Duodenal mucosa (tissue), 2 donors: ENCODE results near the gene COMTD1.
"Not testable (repeated sequence)": the region's sequence is repeated elsewhere in the genome, so short reads cannot be mapped to it uniquely, and the experiment has no call there.

Experiments
- H3K27ac ChIP-seq: one replicate; pipeline ENCODE4 v1.7.0; 2013; ENCODE audit warnings: low read depth, low read length
- H3K27me3 ChIP-seq, 2 donors: one replicate each; pipeline ENCODE4 v1.7.0; 2013; ENCODE audit warnings: low read length in 2 of 2, control low read depth in 1 of 2; ENCODE audit not compliant: insufficient read depth in 2 of 2, control insufficient read depth in 1 of 2
- H3K36me3 ChIP-seq, 2 donors: one replicate each; pipeline ENCODE4 v1.7.0; 2013; ENCODE audit warnings: low read length in 2 of 2, control low read depth in 1 of 2; ENCODE audit not compliant: insufficient read depth in 2 of 2, control insufficient read depth in 1 of 2
- H3K4me1 ChIP-seq, 2 donors: one replicate each; pipeline ENCODE4 v1.7.0; 2013; ENCODE audit warnings: low read length in 2 of 2, control low read depth in 1 of 2; ENCODE audit not compliant: insufficient read depth in 2 of 2, control insufficient read depth in 1 of 2
- H3K4me3 ChIP-seq, 2 donors: one replicate each; pipeline ENCODE4 v1.7.0; 2013; ENCODE audit warnings: low read length in 2 of 2, low read depth in 1 of 2
- H3K9ac ChIP-seq, 2 donors: one replicate each; pipeline ENCODE4 v1.7.0; 2013; ENCODE audit warnings: low read length in 2 of 2, low read depth in 1 of 2
- H3K9me3 ChIP-seq, 2 donors: one replicate each; pipeline ENCODE4 v1.7.0; 2013; ENCODE audit warnings: low read length in 2 of 2, control low read depth in 1 of 2; ENCODE audit not compliant: control insufficient read depth in 1 of 2

Gene COMTD1

DNA sequence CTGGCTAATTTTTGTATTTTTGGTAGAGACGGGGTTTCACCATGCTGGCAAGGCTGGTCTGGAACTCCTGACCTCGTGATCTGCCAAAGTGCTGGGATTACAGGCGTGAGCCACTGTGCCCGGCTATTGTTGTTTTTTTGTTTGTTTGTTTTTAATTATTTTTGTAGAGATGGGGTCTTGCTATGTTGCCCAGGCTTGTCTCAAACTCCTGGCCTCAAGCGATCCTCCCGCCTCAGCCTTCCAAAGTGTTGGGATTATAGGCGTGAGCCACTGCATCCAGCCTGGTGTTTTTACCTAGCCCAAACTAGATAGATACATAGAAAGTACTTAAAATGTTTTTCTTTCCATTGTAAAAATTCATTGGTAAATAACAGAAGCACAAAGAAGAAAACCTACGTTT is 14.3 kb downstream of the COMTD1 start:
- Histone ChIP-seq H3K4me1 (peaks cover 23 to 29% of the 10 kb centered on the region in 2 donors), H3K36me3 (peaks cover 42 to 93% of the 10 kb centered on the region in 2 donors)
- not testable (repeated sequence) for H3K27ac ChIP-seq, H3K9me3 ChIP-seq, H3K9ac ChIP-seq, H3K27me3 ChIP-seq, H3K4me3 ChIP-seq

GRCh38 chr10:75220274-75220673 is 15.5 kb downstream of the COMTD1 start:
- Histone ChIP-seq H3K9me3 (no peaks in the 10 kb centered on the region), H3K4me3 (no peak overlapping the region), H3K27me3 (no peaks in the 10 kb centered on the region), H3K9ac (no peak overlapping the region), H3K36me3 (peaks cover 44 to 94% of the 10 kb centered on the region in 2 donors), H3K4me1 (peaks cover 14 to 19% of the 10 kb centered on the region in 2 donors), H3K27ac (no peak overlapping the region)

- peaks cover 11 to 16% of the 10 kb centered on the region in 2 donors for H3K4me1 ChIP-seq
- no peaks in the 10 kb centered on the region for H3K9me3 ChIP-seq
- H3K9ac ChIP-seq, result peak overlapping the region in 1 of 2 donors; percentile 93
- peak overlapping the region; percentile 89 to 93 for H3K4me3 ChIP-seq
- no peaks in the 10 kb centered on the region for H3K27me3 ChIP-seq
- H3K27ac ChIP-seq, result no peak overlapping the region
- H3K36me3 ChIP-seq, result peaks cover 3 to 40% of the 10 kb centered on the region in 2 donors
Observed at GRCh38 chr10:75212343-75212742, 23.4 kb downstream of the COMTD1 start.

DNA sequence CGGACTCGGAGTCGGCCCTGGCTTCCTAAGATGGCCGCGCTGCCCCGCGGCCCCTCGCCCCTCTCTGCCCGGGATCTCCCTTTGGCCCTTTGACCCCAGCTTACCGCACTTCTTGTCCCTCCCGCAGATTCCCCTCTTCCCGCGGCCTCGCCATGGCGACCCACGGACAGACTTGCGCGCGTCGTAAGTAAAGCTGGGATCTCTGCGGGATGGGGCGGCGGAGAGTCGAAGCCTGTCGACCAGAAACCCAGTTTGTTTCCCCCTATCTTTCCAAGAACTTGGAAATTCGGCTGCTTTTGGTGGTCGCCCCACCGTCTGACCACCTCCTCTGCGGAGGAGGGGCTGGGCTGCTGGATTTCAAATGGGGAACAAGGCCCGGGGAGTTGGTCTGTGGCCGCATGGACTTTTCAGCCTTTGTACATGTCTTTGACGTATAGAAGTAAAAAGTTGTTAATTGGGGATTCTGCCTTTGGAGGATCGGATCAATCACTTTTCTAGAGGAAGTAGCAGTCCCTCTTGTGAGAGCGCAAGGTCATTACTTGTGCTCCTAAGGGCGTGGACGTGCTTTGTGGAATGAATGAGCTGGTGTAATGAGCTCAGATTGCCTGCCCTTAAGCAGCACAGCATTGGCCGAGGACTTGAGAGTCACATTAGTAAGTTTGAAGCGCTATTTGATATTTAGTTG is 24.6 kb downstream of the COMTD1 start:
- Histone ChIP-seq H3K4me1 (peaks cover 11 to 16% of the 10 kb centered on the region in 2 donors), H3K9ac (peak overlapping the region; percentile 93 to 97), H3K9me3 (no peaks in the 10 kb centered on the region), H3K27me3 (no peaks in the 10 kb centered on the region), H3K27ac (peak overlapping the region; percentile 99), H3K36me3 (peaks cover 3 to 28% of the 10 kb centered on the region in 2 donors), H3K4me3 (peak overlapping the region; percentile 89 to 93)

DNA sequence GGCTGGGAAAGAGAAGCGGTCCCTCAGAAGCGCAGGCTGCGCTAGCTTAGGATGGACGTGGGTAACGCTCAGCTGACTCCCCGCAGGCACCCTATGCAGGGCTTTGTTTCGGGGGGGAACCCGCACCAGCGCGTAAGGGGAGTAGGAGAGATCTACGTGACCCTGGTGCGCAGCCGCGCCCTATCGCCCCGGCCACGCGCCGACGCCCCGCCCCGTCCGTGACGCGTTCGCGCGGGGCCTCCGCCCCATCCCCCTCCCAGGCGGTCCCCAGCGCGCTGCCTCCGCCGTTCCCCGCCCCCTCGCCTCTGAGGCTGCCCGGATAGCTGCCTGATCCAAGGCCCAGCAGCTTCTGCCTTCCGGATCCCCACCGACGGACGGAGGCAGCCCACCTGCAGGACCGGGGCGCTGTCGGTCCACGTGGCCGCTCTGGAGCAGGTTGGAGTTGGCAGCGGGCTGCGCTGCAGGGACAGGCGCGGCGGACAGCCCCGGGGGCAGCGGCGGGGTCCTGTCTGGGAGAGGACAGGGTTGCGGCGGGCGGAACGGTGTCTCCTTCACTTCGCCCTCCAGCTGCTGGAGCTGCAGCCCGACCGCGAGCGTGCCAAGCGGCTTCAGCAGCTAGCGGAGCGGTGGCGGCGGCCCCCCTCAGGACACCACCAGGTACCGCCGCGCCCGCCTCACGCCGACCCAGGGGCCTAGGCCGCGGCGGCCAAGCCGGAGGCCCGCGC is 25.3 kb downstream of the COMTD1 start, which contains the start of gene VDAC2:
Gene VDAC2, plus strand, starts transcription at position 515 of the 725 bp plus-strand sequence. CDS start 363 bp downstream, outside the sequence.
- no peaks in the 10 kb centered on the region for H3K9me3 ChIP-seq
- peak within 1 kb of the TSS; percentile 89 to 93 for H3K4me3 ChIP-seq
- peaks cover 0 to 21% of the 10 kb centered on the region in 2 donors for H3K36me3 ChIP-seq
- H3K27ac ChIP-seq, result peak within 1 kb of the TSS; percentile 99
- peaks cover 11 to 16% of the 10 kb centered on the region in 2 donors for H3K4me1 ChIP-seq
- H3K9ac ChIP-seq, result peak within 1 kb of the TSS; percentile 93 to 97
- H3K27me3 ChIP-seq, result no peaks in the 10 kb centered on the region

DNA sequence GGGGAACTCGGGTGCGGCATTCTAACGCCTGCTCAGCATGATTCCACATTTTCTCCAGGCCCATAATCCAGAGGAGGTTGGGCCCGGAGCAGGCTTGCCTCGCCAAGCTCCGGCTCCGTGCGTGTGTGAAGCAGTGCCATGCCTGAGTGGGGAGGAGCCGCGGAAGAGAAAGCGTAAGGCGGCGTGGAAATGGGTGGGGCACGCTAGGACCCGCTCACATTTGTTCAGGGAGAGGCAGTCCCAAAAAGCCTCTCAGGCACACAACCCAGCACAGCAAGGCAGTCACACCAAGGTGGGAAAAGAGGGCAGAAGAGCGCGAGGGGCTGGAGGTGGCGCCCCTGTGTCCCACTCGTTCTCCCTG is 25.9 kb downstream of the COMTD1 start:
- H3K9me3 ChIP-seq, result no peaks in the 10 kb centered on the region
- peak overlapping the region; percentile 89 to 93 for H3K4me3 ChIP-seq
- H3K4me1 ChIP-seq, result peaks cover 11 to 16% of the 10 kb centered on the region in 2 donors
- peak overlapping the region; percentile 99 for H3K27ac ChIP-seq
- H3K27me3 ChIP-seq, result no peaks in the 10 kb centered on the region
- H3K36me3 ChIP-seq, result peaks cover 0 to 21% of the 10 kb centered on the region in 2 donors
- H3K9ac ChIP-seq, result peak overlapping the region; percentile 92 to 93

DNA sequence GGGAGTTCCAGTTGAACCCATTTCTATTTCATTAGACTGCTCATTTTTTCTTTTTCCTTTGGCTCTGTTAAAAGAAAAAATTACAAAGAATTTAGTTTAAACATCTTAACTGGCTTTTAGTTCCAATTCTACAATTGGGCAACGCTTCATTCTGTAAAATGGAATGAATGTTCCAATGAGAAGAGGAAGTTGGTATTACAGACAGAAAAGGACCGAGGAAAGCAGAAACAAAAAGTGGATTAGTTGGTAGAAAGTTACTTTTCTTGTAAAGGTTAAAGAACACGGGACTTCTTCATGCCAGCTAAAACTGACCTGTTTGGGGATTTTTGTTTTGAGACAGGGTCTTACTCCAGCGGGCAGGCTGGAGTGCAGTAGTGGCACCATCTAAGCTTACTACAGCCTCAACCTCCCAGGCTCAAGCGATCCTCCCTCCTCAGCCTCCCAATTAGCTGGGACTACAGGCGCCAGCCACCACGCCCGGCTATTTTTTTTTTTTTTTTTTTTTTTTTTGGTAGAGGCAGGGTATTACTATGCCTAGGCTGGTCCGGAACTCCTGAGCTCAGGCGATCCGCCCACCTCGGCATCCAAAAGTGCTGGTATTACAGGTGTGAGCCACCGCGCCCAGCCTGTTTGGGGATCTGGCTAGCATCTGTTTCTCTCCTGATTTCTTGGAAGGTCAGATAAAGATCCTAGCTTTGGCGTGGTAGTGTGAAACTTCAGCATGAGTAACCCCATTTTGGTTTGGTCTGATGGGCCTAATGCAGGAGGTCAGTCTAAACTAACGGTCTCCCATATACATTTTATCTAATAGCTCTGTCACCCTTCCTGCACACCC is 26.5 kb downstream of the COMTD1 start:
- Histone ChIP-seq H3K36me3 (peaks cover 0 to 15% of the 10 kb centered on the region in 2 donors), H3K27me3 (no peaks in the 10 kb centered on the region), H3K27ac (peak overlapping the region; percentile 99), H3K9me3 (no peaks in the 10 kb centered on the region), H3K4me3 (peak overlapping the region; percentile 89 to 93), H3K4me1 (peaks cover 11 to 16% of the 10 kb centered on the region in 2 donors), H3K9ac (peak overlapping the region; percentile 92 to 93)

DNA sequence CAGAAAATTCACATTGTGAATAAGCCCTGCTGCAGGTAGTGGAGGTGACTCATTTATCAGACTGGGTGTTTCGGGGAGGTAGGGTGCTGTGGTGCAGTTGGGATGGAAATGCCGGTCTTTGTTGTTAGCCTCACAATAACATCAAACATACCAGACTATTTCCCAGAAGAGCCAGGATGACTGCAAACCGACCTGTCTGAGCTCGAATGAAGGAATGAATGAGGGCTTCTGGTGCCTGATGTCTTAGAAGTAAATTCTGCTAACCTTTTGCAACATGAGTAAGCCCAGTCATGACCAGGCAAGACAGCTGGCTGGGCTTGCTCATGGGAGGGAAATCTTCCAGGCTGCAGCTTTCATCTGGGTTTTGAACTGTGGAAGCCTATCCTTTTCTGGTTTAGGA is 27.6 kb downstream of the COMTD1 start:
- Histone ChIP-seq H3K36me3 (peaks cover 0 to 7% of the 10 kb centered on the region in 2 donors), H3K27ac (no peak overlapping the region), H3K4me3 (no peak overlapping the region)

DNA sequence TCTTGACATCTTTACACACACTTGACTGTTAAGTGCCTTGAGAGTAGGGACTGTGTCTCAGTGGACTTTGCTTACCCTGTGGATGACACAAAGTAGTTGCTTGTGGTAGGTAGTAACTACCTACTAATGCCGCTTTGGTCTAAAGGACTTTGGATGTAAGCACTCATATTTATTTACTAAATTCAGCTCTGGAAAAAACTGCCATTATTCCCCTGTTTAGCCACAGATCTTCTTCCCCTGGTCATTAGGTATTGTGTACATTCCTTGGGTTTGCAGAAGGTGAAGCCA is 28.0 kb downstream of the COMTD1 start:
- Histone ChIP-seq H3K36me3 (peaks cover 0 to 6% of the 10 kb centered on the region in 2 donors), H3K9me3 (no peaks in the 10 kb centered on the region), H3K4me1 (peaks cover 13 to 14% of the 10 kb centered on the region in 2 donors), H3K9ac (no peak overlapping the region), H3K4me3 (no peak overlapping the region), H3K27ac (no peak overlapping the region), H3K27me3 (no peaks in the 10 kb centered on the region)

More for the DNA sequence above, 27.6 kb downstream of the COMTD1 start:
- Histone ChIP-seq H3K4me1 (peaks cover 11 to 16% of the 10 kb centered on the region in 2 donors), H3K9ac (no peak overlapping the region), H3K27me3 (no peaks in the 10 kb centered on the region), H3K9me3 (no peaks in the 10 kb centered on the region)
